Measurements from ENCODE around the gene AKR1C3.
"Not testable (repeated sequence)": the region's sequence is repeated elsewhere in the genome, so short reads cannot be mapped to it uniquely, and the experiment has no call there.

Gene AKR1C3

GRCh38 chr10:5089865-5090264, 4.3 kb upstream of the AKR1C3 start:
- peak; percentile 3 for DNase-seq

- DNase-seq, result peak; percentile 15
Measured at GRCh38 chr10:5090551-5090950, 3.7 kb upstream of the AKR1C3 start.

- DNase-seq, result no peak
Measured at GRCh38 chr10:5091196-5091595, 3.0 kb upstream of the AKR1C3 start.

GRCh38 chr10:5092375-5092774, 1.8 kb upstream of the AKR1C3 start:
- no peak for DNase-seq

GRCh38 chr10:5092848-5093790, 1.1 kb upstream of the AKR1C3 start:
- DNase-seq, result no peak

GRCh38 chr10:5095687-5096086, 1.5 kb downstream of the AKR1C3 start:
- no peak for DNase-seq

- DNase-seq, result no peak
Measured at GRCh38 chr10:5096108-5096507, 1.9 kb downstream of the AKR1C3 start.

- DNase-seq, result not testable (repeated sequence)
Measured at GRCh38 chr10:5102479-5102878, 8.3 kb downstream of the AKR1C3 start.

- no peak for DNase-seq
Measured at GRCh38 chr10:5103481-5103880, 9.3 kb downstream of the AKR1C3 start.

- DNase-seq, result no peak
Measured at GRCh38 chr10:5105626-5106025, 11.4 kb downstream of the AKR1C3 start.

- DNase-seq, result no peak
Measured at GRCh38 chr10:5106553-5106952, 12.3 kb downstream of the AKR1C3 start.

GRCh38 chr10:5107860-5108526, 13.8 kb downstream of the AKR1C3 start:
- DNase-seq, result no peak

- no peak for DNase-seq
Measured at GRCh38 chr10:5108658-5109416, 14.6 kb downstream of the AKR1C3 start.

GRCh38 chr10:5109861-5110260, 15.6 kb downstream of the AKR1C3 start:
- DNase-seq, result not testable (repeated sequence)

GRCh38 chr10:5116621-5117020, 22.4 kb downstream of the AKR1C3 start:
- no peak for DNase-seq

- no peak for DNase-seq
Measured at GRCh38 chr10:5117026-5117425, 22.8 kb downstream of the AKR1C3 start.

- not testable (repeated sequence) for DNase-seq
Measured at GRCh38 chr10:5119997-5120396, 25.8 kb downstream of the AKR1C3 start.

GRCh38 chr10:5123886-5124285, 29.7 kb downstream of the AKR1C3 start:
- no peak for DNase-seq

GRCh38 chr10:5125315-5126044, 31.3 kb downstream of the AKR1C3 start:
- DNase-seq, result no peak

GRCh38 chr10:5135581-5135980, 41.4 kb downstream of the AKR1C3 start:
- no peak for DNase-seq

- no peak for DNase-seq
Measured at GRCh38 chr10:5136468-5137087, 42.4 kb downstream of the AKR1C3 start.

GRCh38 chr10:5137699-5138098, 43.5 kb downstream of the AKR1C3 start:
- not testable (repeated sequence) for DNase-seq

All from fibroblast of skin of scalp (primary cell).